ENCODE data around the gene CAMK1D. TPM values are rescaled to one million over a fixed set of nuclear protein-coding genes. Genes with fewer than 3 reads are reported as not detected.

Gene CAMK1D
- total RNA-seq, 2 experiments from 2014 or later, result 28.8 to 35.3 TPM

GRCh38 chr10:12822126-12822892 is 473.0 kb downstream of the CAMK1D start:
- no peaks in the 10 kb centered on the region for H3K9me3 ChIP-seq (ENCODE audit: control insufficient read depth in 1 of 2, insufficient read depth in 1 of 2, low read length in 2 of 2)
- ChIA-PET POLR2A (no interaction called here), CTCF (no interaction called here)
- peaks cover 84% of the 10 kb centered on the region for H3K36me3 Mint-ChIP-seq (ENCODE audit: low read depth)
- no peaks in the 10 kb centered on the region for H3K9me3 Mint-ChIP-seq
- no peaks in the 10 kb centered on the region for H3K4me1 Mint-ChIP-seq (ENCODE audit: low read depth)
- H3K4me1 ChIP-seq (ENCODE audit: insufficient read depth, low read length), result no peaks in the 10 kb centered on the region
- H3K27me3 ChIP-seq (ENCODE audit: control insufficient read depth in 1 of 2, insufficient read depth in 2 of 2, low read length in 2 of 2), result no peaks in the 10 kb centered on the region
- TF ChIP-seq CTCF (IDR thresholded peaks at IDR 0.05), result no peak
- ATAC-seq (ENCODE audit: poor library complexity), result no peak
- H3K27me3 Mint-ChIP-seq, result no peaks in the 10 kb centered on the region
- H3K4me3 ChIP-seq (ENCODE audit: low read length), result no peak overlapping the region
- H3K27ac ChIP-seq (ENCODE audit: low read depth in 1 of 2, low read length in 2 of 2), result no peak overlapping the region
- no peak overlapping the region for H3K27ac Mint-ChIP-seq
- no peak overlapping the region for H3K4me3 Mint-ChIP-seq
- no peak for DNase-seq
- H3K36me3 ChIP-seq (ENCODE audit: insufficient read depth, low read length), result peaks cover 24% of the 10 kb centered on the region
- intact Hi-C loops (cut with DNase I, micrococcal nuclease), result no loop called here

- no peaks in the 10 kb centered on the region for H3K27me3 Mint-ChIP-seq
- H3K4me3 Mint-ChIP-seq, result no peak overlapping the region
- H3K4me1 Mint-ChIP-seq (ENCODE audit: low read depth), result no peaks in the 10 kb centered on the region
- intact Hi-C loops (cut with DNase I, micrococcal nuclease), result no loop called here
- H3K27ac ChIP-seq (ENCODE audit: low read depth in 1 of 2, low read length in 2 of 2), result no peak overlapping the region
- no peak overlapping the region for H3K4me3 ChIP-seq (ENCODE audit: low read length)
- POLR2A ChIA-PET, result no interaction called here
- H3K27me3 ChIP-seq (ENCODE audit: control insufficient read depth in 1 of 2, insufficient read depth in 2 of 2, low read length in 2 of 2), result no peaks in the 10 kb centered on the region
- DNase-seq (no peak), ATAC-seq (ENCODE audit: poor library complexity) (no peak)
- peaks cover 85% of the 10 kb centered on the region for H3K36me3 Mint-ChIP-seq (ENCODE audit: low read depth)
- CTCF ChIA-PET, result no interaction called here
- TF ChIP-seq CTCF (IDR thresholded peaks at IDR 0.05), result no peak
- H3K36me3 ChIP-seq (ENCODE audit: insufficient read depth, low read length), result peaks cover 26% of the 10 kb centered on the region
- no peaks in the 10 kb centered on the region for H3K4me1 ChIP-seq (ENCODE audit: insufficient read depth, low read length)
- no peak overlapping the region for H3K27ac Mint-ChIP-seq
- no peaks in the 10 kb centered on the region for H3K9me3 Mint-ChIP-seq
- H3K9me3 ChIP-seq (ENCODE audit: control insufficient read depth in 1 of 2, insufficient read depth in 1 of 2, low read length in 2 of 2), result no peaks in the 10 kb centered on the region
Observed at GRCh38 chr10:12822893-12823170, 473.5 kb downstream of the CAMK1D start.

- H3K36me3 Mint-ChIP-seq (ENCODE audit: low read depth), result peaks cover 85% of the 10 kb centered on the region
- H3K4me1 ChIP-seq (ENCODE audit: insufficient read depth, low read length), result no peaks in the 10 kb centered on the region
- CTCF ChIA-PET, result no interaction called here
- POLR2A ChIA-PET, result no interaction called here
- H3K27me3 Mint-ChIP-seq, result no peaks in the 10 kb centered on the region
- ATAC-seq (ENCODE audit: poor library complexity) (no peak), DNase-seq (no peak)
- H3K9me3 ChIP-seq (ENCODE audit: control insufficient read depth in 1 of 2, insufficient read depth in 1 of 2, low read length in 2 of 2), result no peaks in the 10 kb centered on the region
- H3K27ac ChIP-seq (ENCODE audit: low read depth in 1 of 2, low read length in 2 of 2), result no peak overlapping the region
- no peak overlapping the region for H3K4me3 Mint-ChIP-seq
- no peak for TF ChIP-seq CTCF (IDR thresholded peaks at IDR 0.05)
- H3K4me1 Mint-ChIP-seq (ENCODE audit: low read depth), result no peaks in the 10 kb centered on the region
- H3K4me3 ChIP-seq (ENCODE audit: low read length), result no peak overlapping the region
- no peaks in the 10 kb centered on the region for H3K27me3 ChIP-seq (ENCODE audit: control insufficient read depth in 1 of 2, insufficient read depth in 2 of 2, low read length in 2 of 2)
- intact Hi-C loops (cut with DNase I, micrococcal nuclease), result no loop called here
- H3K9me3 Mint-ChIP-seq, result no peaks in the 10 kb centered on the region
- no peak overlapping the region for H3K27ac Mint-ChIP-seq
- peaks cover 28% of the 10 kb centered on the region for H3K36me3 ChIP-seq (ENCODE audit: insufficient read depth, low read length)
Observed at GRCh38 chr10:12823328-12823727, 474.0 kb downstream of the CAMK1D start.

All from CD4-positive, alpha-beta T cell (primary cell).